Prostate gland (tissue), 2 donors: ENCODE measurements around the gene HDAC10.

Source experiments
- POLR2A ChIP-seq: fragments of 450-650 bp; IDR thresholded peaks from one replicate; pipeline ENCODE4 v1.6.1; 2016; ENCODE audit warnings: antibody characterized with exemption, mild to moderate bottlenecking
- POLR2AphosphoS5 ChIP-seq: sonication (generic); formaldehyde crosslinking; IDR thresholded peaks from one replicate; pipeline ENCODE4 v1.6.1; 2017; ENCODE audit warnings: antibody characterized with exemption
- TF ChIP-seq, protein P1 (sequence below), 4 experiments: fragments of 200-600 bp in 2 of 4; fragments of 450-650 bp in 2 of 4; sonication (generic) in 2 of 4; IDR thresholded peaks; 1 replicate in 3 of 4; 2 replicates in 1 of 4; pipeline ENCODE4 v1.5.1; 2016 to 2019; ENCODE audit warnings: antibody characterized with exemption in 4 of 4, mild to moderate bottlenecking in 2 of 4, moderate library complexity in 2 of 4

DNA sequence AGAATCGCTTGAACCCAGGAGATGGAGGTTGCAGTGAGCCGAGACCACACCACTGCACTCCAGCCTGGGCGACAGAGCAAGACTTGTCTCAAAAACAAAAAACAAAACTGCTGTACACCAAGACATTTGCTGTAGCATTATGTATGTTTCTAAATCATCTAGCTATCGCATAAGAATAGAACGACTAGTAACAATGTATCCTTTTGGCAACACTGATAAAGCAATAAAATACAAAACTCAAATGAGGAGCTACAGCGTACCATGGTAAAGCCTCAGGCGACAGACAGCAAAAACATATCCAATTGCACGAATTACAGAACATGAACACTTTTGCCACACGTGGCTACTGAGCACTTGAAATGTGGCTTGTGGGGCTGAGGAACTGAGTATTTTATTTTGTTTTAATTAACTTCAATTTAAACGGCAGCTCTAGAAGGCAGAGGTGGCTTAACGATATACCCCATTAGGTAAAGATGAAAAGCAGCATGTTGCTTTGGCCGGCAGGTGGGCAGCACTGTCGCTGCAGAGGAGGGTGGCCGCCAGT lies 8.6 kb downstream of the HDAC10 start:
- TF ChIP-seq, protein P1, sequence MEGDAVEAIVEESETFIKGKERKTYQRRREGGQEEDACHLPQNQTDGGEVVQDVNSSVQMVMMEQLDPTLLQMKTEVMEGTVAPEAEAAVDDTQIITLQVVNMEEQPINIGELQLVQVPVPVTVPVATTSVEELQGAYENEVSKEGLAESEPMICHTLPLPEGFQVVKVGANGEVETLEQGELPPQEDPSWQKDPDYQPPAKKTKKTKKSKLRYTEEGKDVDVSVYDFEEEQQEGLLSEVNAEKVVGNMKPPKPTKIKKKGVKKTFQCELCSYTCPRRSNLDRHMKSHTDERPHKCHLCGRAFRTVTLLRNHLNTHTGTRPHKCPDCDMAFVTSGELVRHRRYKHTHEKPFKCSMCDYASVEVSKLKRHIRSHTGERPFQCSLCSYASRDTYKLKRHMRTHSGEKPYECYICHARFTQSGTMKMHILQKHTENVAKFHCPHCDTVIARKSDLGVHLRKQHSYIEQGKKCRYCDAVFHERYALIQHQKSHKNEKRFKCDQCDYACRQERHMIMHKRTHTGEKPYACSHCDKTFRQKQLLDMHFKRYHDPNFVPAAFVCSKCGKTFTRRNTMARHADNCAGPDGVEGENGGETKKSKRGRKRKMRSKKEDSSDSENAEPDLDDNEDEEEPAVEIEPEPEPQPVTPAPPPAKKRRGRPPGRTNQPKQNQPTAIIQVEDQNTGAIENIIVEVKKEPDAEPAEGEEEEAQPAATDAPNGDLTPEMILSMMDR (IDR thresholded peaks at IDR 0.05), result no peak
- TF ChIP-seq POLR2A, result no peak
- no peak for TF ChIP-seq POLR2AphosphoS5
